ENCODE data around the gene GMPR2.

- TF ChIP-seq CTCF (IDR thresholded peaks at IDR 0.05 in 8 of 11, conservative IDR thresholded peaks at IDR 0.05 in 3 of 11) (no peak), POLR2A (IDR thresholded peaks at IDR 0.05) (no peak)
Observed at GRCh38 chr14:24280797-24281460, 48.2 kb downstream of the GMPR2 start.

All from spleen (tissue), 7 donors.